Measurements from ENCODE around the gene DLG2. TPM values are rescaled to one million over a fixed set of nuclear protein-coding genes. Genes with fewer than 3 reads are reported as not detected.

Gene DLG2
- total RNA-seq, 1 donor from 2014 or later: 1.8 TPM

- Mint-ChIP-seq H3K4me3 (ENCODE audit: unreplicated experiment) (no peak overlapping the region), H3K27me3 (ENCODE audit: low read depth, unreplicated experiment) (no peaks in the 10 kb centered on the region), H3K36me3 (ENCODE audit: low read depth, unreplicated experiment) (no peaks in the 10 kb centered on the region), H3K9me3 (ENCODE audit: unreplicated experiment) (no peaks in the 10 kb centered on the region), H3K4me1 (ENCODE audit: low read depth, unreplicated experiment) (peaks cover 9% of the 10 kb centered on the region), H3K27ac (ENCODE audit: unreplicated experiment) (no peak overlapping the region)
- Histone ChIP-seq H3K27ac (ENCODE audit: low read depth, low read length) (no peak overlapping the region), H3K4me2 (ENCODE audit: low read length) (no peak overlapping the region), H2AFZ (ENCODE audit: low read depth, low read length) (no peak overlapping the region), H3K9me3 (ENCODE audit: insufficient read depth, low read depth, low read length) (no peaks in the 10 kb centered on the region), H3K4me1 (ENCODE audit: insufficient read depth, low read length) (no peaks in the 10 kb centered on the region), H4K20me1 (ENCODE audit: insufficient read depth, low read length) (no peaks in the 10 kb centered on the region), H3K79me2 (ENCODE audit: insufficient read depth, low read length) (no peaks in the 10 kb centered on the region), H3K27me3 (ENCODE audit: insufficient read depth, low read length) (no peaks in the 10 kb centered on the region), H3K36me3 (ENCODE audit: insufficient read depth, low read length) (no peaks in the 10 kb centered on the region), H3K9ac (ENCODE audit: low read length) (no peak overlapping the region), H3K4me3 (ENCODE audit: insufficient read depth, low read depth, low read length) (no peak overlapping the region)
- DNase-seq (ENCODE audit: low read depth): no peak
- FAIRE-seq: no peak
- TF ChIP-seq CTCF (IDR thresholded peaks at IDR 0.05; ENCODE audit: insufficient read depth, low read depth, low read length) (no peak), EZH2 (IDR thresholded peaks at IDR 0.05; ENCODE audit: insufficient read depth, low read length) (no peak)
Measured at GRCh38 chr11:84145616-84146185, 1481.4 kb downstream of the DLG2 start.

GRCh38 chr11:84144531-84144930 lies 1482.6 kb downstream of the DLG2 start:
- Mint-ChIP-seq H3K9me3 (ENCODE audit: unreplicated experiment) (no peaks in the 10 kb centered on the region), H3K4me3 (ENCODE audit: unreplicated experiment) (no peak overlapping the region), H3K27me3 (ENCODE audit: low read depth, unreplicated experiment) (no peaks in the 10 kb centered on the region), H3K36me3 (ENCODE audit: low read depth, unreplicated experiment) (no peaks in the 10 kb centered on the region), H3K27ac (ENCODE audit: unreplicated experiment) (no peak overlapping the region), H3K4me1 (ENCODE audit: low read depth, unreplicated experiment) (peaks cover 9% of the 10 kb centered on the region)
- Histone ChIP-seq H3K4me2 (ENCODE audit: low read length) (no peak overlapping the region), H3K4me1 (ENCODE audit: insufficient read depth, low read length) (no peaks in the 10 kb centered on the region), H3K9me3 (ENCODE audit: insufficient read depth, low read depth, low read length) (no peaks in the 10 kb centered on the region), H3K27me3 (ENCODE audit: insufficient read depth, low read length) (no peaks in the 10 kb centered on the region), H4K20me1 (ENCODE audit: insufficient read depth, low read length) (no peaks in the 10 kb centered on the region), H3K36me3 (ENCODE audit: insufficient read depth, low read length) (no peaks in the 10 kb centered on the region), H3K4me3 (ENCODE audit: insufficient read depth, low read depth, low read length) (no peak overlapping the region), H3K79me2 (ENCODE audit: insufficient read depth, low read length) (no peaks in the 10 kb centered on the region), H3K27ac (ENCODE audit: low read depth, low read length) (no peak overlapping the region), H3K9ac (ENCODE audit: low read length) (no peak overlapping the region), H2AFZ (ENCODE audit: low read depth, low read length) (no peak overlapping the region)
- TF ChIP-seq CTCF (IDR thresholded peaks at IDR 0.05; ENCODE audit: insufficient read depth, low read depth, low read length) (no peak), EZH2 (IDR thresholded peaks at IDR 0.05; ENCODE audit: insufficient read depth, low read length) (no peak)
- DNase-seq (ENCODE audit: low read depth): no peak
- no peak for FAIRE-seq

- no peaks in the 10 kb centered on the region for H3K27me3 Mint-ChIP-seq (ENCODE audit: low read depth, unreplicated experiment)
- FAIRE-seq: no peak
- Histone ChIP-seq H3K36me3 (ENCODE audit: insufficient read depth, low read length) (no peaks in the 10 kb centered on the region), H3K4me2 (ENCODE audit: low read length) (no peak overlapping the region), H3K4me1 (ENCODE audit: insufficient read depth, low read length) (no peaks in the 10 kb centered on the region), H3K27me3 (ENCODE audit: insufficient read depth, low read length) (no peaks in the 10 kb centered on the region), H4K20me1 (ENCODE audit: insufficient read depth, low read length) (no peaks in the 10 kb centered on the region), H3K27ac (ENCODE audit: low read depth, low read length) (no peak overlapping the region), H2AFZ (ENCODE audit: low read depth, low read length) (no peak overlapping the region), H3K9me3 (ENCODE audit: insufficient read depth, low read depth, low read length) (no peaks in the 10 kb centered on the region), H3K9ac (ENCODE audit: low read length) (no peak overlapping the region), H3K4me3 (ENCODE audit: insufficient read depth, low read depth, low read length) (no peak overlapping the region), H3K79me2 (ENCODE audit: insufficient read depth, low read length) (no peaks in the 10 kb centered on the region)
- no peak overlapping the region for H3K27ac Mint-ChIP-seq (ENCODE audit: unreplicated experiment)
- no peak for DNase-seq (ENCODE audit: low read depth)
- peaks cover 12% of the 10 kb centered on the region for H3K4me1 Mint-ChIP-seq (ENCODE audit: low read depth, unreplicated experiment)
- no peak for TF ChIP-seq EZH2 (IDR thresholded peaks at IDR 0.05; ENCODE audit: insufficient read depth, low read length)
- no peak for TF ChIP-seq CTCF (IDR thresholded peaks at IDR 0.05; ENCODE audit: insufficient read depth, low read depth, low read length)
- H3K4me3 Mint-ChIP-seq (ENCODE audit: unreplicated experiment): no peak overlapping the region
- no peaks in the 10 kb centered on the region for H3K36me3 Mint-ChIP-seq (ENCODE audit: low read depth, unreplicated experiment)
- H3K9me3 Mint-ChIP-seq (ENCODE audit: unreplicated experiment): no peaks in the 10 kb centered on the region
Measured at GRCh38 chr11:84142411-84142810, 1484.7 kb downstream of the DLG2 start.
